DOHH2 (cell line): ENCODE measurements around the gene UPF3B.

Experiments
- H3F3A ChIP-seq: fragments of 200-600 bp; sonication (generic), shearing (Covaris generic); 2 replicates; pipeline ENCODE4 v1.6.0; 2016; ENCODE audit warnings: antibody characterized with exemption, mild to moderate bottlenecking; ENCODE audit not compliant: control insufficient read depth, insufficient read depth
- H3K27ac ChIP-seq: fragments of 200-600 bp; sonication (generic); 2 replicates; pipeline ENCODE4 v1.5.1; 2014; ENCODE audit warnings: low read depth, mild to moderate bottlenecking, low read length, moderate library complexity
- H3K27me3 ChIP-seq: fragments of 200-600 bp; sonication (generic); 2 replicates; pipeline ENCODE4 v1.6.1; 2014; ENCODE audit warnings: mild to moderate bottlenecking, low read length, mixed read lengths; ENCODE audit not compliant: control insufficient read depth
- H3K36me3 ChIP-seq: fragments of 200-600 bp; sonication (generic); 2 replicates; pipeline ENCODE4 v1.6.1; 2014; ENCODE audit warnings: mild to moderate bottlenecking, low read length, moderate library complexity, mixed read lengths; ENCODE audit not compliant: control insufficient read depth
- H3K4me1 ChIP-seq: fragments of 200-600 bp; sonication (generic); 2 replicates; pipeline ENCODE4 v1.6.1; 2014; ENCODE audit warnings: mild to moderate bottlenecking, low read length, mixed read lengths; ENCODE audit not compliant: control insufficient read depth
- H3K4me2 ChIP-seq: fragments of 200-600 bp; sonication (generic); 2 replicates; pipeline ENCODE4 v1.6.0; 2014; ENCODE audit warnings: mild to moderate bottlenecking, low read length, moderate library complexity
- H3K4me3 ChIP-seq: fragments of 200-600 bp; sonication (generic); 2 replicates; pipeline ENCODE4 v1.5.1; 2014; ENCODE audit warnings: mild to moderate bottlenecking, low read length, mixed read lengths
- H3K79me2 ChIP-seq: fragments of 200-600 bp; sonication (generic); 2 replicates; pipeline ENCODE4 v1.6.1; 2014; ENCODE audit warnings: mild to moderate bottlenecking, low read length, mixed read lengths; ENCODE audit not compliant: control insufficient read depth
- H3K9me2 ChIP-seq: fragments of 200-600 bp; sonication (generic); replicated peaks from 2 replicates; pipeline ENCODE4 v1.6.1; 2014; ENCODE audit warnings: mild to moderate bottlenecking, low read length, mixed read lengths; ENCODE audit not compliant: control insufficient read depth
- H3K9me3 ChIP-seq: fragments of 200-600 bp; sonication (generic); 2 replicates; pipeline ENCODE4 v1.6.1; 2014; ENCODE audit warnings: antibody characterized with exemption, low read length, mixed read lengths; ENCODE audit not compliant: control insufficient read depth, insufficient read depth
- H4K20me1 ChIP-seq: fragments of 200-600 bp; sonication (generic); 2 replicates; pipeline ENCODE4 v1.6.0; 2014; ENCODE audit warnings: low read depth, mild to moderate bottlenecking, antibody characterized with exemption, low read length, moderate library complexity; ENCODE audit not compliant: control insufficient read depth, insufficient read depth
- EZH2phosphoT487 ChIP-seq: fragments of 200-600 bp; sonication (generic); IDR thresholded peaks from 2 replicates; pipeline ENCODE4 v1.6.1; 2017; ENCODE audit warnings: borderline replicate concordance, mild to moderate bottlenecking, antibody characterized with exemption, low read length, moderate library complexity, mixed read lengths
- TF ChIP-seq, protein P1 (sequence below): fragments of 200-600 bp; sonication (generic); IDR thresholded peaks from one replicate; pipeline ENCODE4 v1.5.1; 2014; ENCODE audit warnings: antibody characterized with exemption, mild to moderate bottlenecking, low read depth, low read length; ENCODE audit not compliant: poor library complexity, severe bottlenecking

Gene UPF3B

GRCh38 chrX:119802546-119802945 is 50.2 kb downstream of the UPF3B start:
- H3K9me3 ChIP-seq, result no peaks in the 10 kb centered on the region
- H3K79me2 ChIP-seq, result no peaks in the 10 kb centered on the region
- no peak overlapping the region for H3K4me2 ChIP-seq
- no peaks in the 10 kb centered on the region for H3K27me3 ChIP-seq
- H3K27ac ChIP-seq, result no peak overlapping the region
- TF ChIP-seq EZH2phosphoT487, result no peak
- TF ChIP-seq, protein P1, sequence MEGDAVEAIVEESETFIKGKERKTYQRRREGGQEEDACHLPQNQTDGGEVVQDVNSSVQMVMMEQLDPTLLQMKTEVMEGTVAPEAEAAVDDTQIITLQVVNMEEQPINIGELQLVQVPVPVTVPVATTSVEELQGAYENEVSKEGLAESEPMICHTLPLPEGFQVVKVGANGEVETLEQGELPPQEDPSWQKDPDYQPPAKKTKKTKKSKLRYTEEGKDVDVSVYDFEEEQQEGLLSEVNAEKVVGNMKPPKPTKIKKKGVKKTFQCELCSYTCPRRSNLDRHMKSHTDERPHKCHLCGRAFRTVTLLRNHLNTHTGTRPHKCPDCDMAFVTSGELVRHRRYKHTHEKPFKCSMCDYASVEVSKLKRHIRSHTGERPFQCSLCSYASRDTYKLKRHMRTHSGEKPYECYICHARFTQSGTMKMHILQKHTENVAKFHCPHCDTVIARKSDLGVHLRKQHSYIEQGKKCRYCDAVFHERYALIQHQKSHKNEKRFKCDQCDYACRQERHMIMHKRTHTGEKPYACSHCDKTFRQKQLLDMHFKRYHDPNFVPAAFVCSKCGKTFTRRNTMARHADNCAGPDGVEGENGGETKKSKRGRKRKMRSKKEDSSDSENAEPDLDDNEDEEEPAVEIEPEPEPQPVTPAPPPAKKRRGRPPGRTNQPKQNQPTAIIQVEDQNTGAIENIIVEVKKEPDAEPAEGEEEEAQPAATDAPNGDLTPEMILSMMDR, result no peak
- no peaks in the 10 kb centered on the region for H3F3A ChIP-seq
- no peaks in the 10 kb centered on the region for H3K9me2 ChIP-seq
- no peak overlapping the region for H3K4me3 ChIP-seq
- no peaks in the 10 kb centered on the region for H3K36me3 ChIP-seq
- no peaks in the 10 kb centered on the region for H3K4me1 ChIP-seq
- no peaks in the 10 kb centered on the region for H4K20me1 ChIP-seq

- no peak for TF ChIP-seq EZH2phosphoT487
- TF ChIP-seq, protein P1, result no peak
- Histone ChIP-seq H3K27ac (no peak overlapping the region), H3K79me2 (no peaks in the 10 kb centered on the region)
These were observed 51.2 kb downstream of the UPF3B start for GRCh38 chrX:119801253-119802221.

DNA sequence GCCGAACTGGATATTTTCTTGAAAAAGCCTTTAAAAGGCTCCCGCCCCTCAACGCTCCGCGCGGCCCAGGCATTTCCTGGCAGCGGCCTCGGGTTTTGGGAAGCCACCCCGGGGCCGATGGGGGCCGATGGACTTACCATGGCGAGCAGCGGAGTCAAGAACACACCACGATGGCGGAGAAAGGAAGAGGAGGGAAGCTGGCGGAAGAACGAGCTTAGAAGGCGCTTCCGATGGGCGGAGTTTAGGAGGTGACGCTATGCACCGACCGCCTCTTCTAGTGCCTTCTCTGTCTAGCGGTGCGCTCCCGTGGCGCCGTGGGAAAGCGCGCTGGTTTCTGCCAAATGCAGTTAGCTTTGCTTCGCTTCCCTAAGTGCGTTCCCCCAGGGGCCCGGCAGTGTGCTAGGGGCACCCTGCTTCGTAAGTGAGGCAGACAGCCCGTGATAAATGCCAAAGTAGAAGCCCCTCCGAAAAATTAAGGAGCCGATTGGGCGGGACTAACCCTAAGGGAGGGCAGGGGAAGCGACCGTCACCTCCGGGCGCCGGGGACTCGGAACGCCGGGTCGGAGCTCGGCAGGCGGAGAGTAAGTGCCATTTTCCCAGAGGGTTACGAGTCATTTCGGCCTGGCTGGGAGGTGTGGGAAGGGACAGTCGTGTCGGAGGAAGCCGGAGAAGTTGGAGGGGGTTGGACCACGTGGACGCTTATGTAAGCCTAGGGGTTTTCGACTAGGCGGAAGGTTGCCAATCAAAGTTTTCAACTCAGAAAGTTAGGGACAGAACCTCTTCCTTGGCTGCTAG is 61.1 kb downstream of the UPF3B start, which contains the start of gene RPL39:
Gene RPL39 (minus strand): TSS at position 194 of the 795 bp plus-strand sequence. CDS start 54 bp downstream, at position 140.
- peaks cover 47% of the 10 kb centered on the region for H3K36me3 ChIP-seq
- H3K9me3 ChIP-seq, result no peaks in the 10 kb centered on the region
- H3K27ac ChIP-seq, result peak within 1 kb of the TSS; percentile 80
- no peaks in the 10 kb centered on the region for H3K27me3 ChIP-seq
- no peaks in the 10 kb centered on the region for H3K9me2 ChIP-seq
- H3K79me2 ChIP-seq, result peaks cover 67% of the 10 kb centered on the region
- peak within 1 kb of the TSS; percentile 92 for H3K4me3 ChIP-seq
- H3F3A ChIP-seq, result peaks cover 18% of the 10 kb centered on the region
- peak within 1 kb of the TSS; percentile 78 for H3K4me2 ChIP-seq
- peaks cover 45% of the 10 kb centered on the region for H3K4me1 ChIP-seq
- H4K20me1 ChIP-seq, result peaks cover 16% of the 10 kb centered on the region; the same call in 1 of the 2 replicates
- TF ChIP-seq, protein P1, result no peak
- TF ChIP-seq EZH2phosphoT487, result no peak

More at GRCh38 chrX:119801253-119802221, 51.2 kb downstream of the UPF3B start:
- H3K36me3 ChIP-seq, result no peaks in the 10 kb centered on the region
- no peaks in the 10 kb centered on the region for H4K20me1 ChIP-seq
- H3K4me3 ChIP-seq, result no peak overlapping the region
- H3K4me2 ChIP-seq, result no peak overlapping the region
- no peaks in the 10 kb centered on the region for H3F3A ChIP-seq
- H3K27me3 ChIP-seq, result no peaks in the 10 kb centered on the region
- H3K9me2 ChIP-seq, result no peaks in the 10 kb centered on the region
- H3K4me1 ChIP-seq, result no peaks in the 10 kb centered on the region
- H3K9me3 ChIP-seq, result no peaks in the 10 kb centered on the region
